T-helper 22 cell (primary cell): Measurements from ENCODE around the gene SHCBP1.
"Not testable (repeated sequence)": the region's sequence is repeated elsewhere in the genome, so short reads cannot be mapped to it uniquely, and the experiment has no call there.

ENCODE experiments used
- DNase-seq: peaks from one replicate; pipeline ENCODE4 v3.0.0-alpha.2; 2020; ENCODE audit warnings: low read depth

Gene SHCBP1

GRCh38 chr16:46614006-46614405, 7.2 kb downstream of the SHCBP1 start:
- DNase-seq: no peak

GRCh38 chr16:46613352-46613751, 7.8 kb downstream of the SHCBP1 start:
- no peak for DNase-seq

GRCh38 chr16:46612121-46612520, 9.1 kb downstream of the SHCBP1 start:
- DNase-seq: no peak

- DNase-seq: no peak
These were observed 13.7 kb downstream of the SHCBP1 start for GRCh38 chr16:46607529-46607928.

- DNase-seq: no peak
These were observed 14.9 kb downstream of the SHCBP1 start for GRCh38 chr16:46606231-46606630.

GRCh38 chr16:46591257-46591656, 29.9 kb downstream of the SHCBP1 start:
- no peak for DNase-seq

GRCh38 chr16:46586011-46586577, 35.1 kb downstream of the SHCBP1 start:
- DNase-seq: no peak

GRCh38 chr16:46583036-46583435, 38.1 kb downstream of the SHCBP1 start:
- no peak for DNase-seq

- DNase-seq: no peak
These were observed 38.9 kb downstream of the SHCBP1 start for GRCh38 chr16:46582313-46582712.

GRCh38 chr16:46577988-46578579, 43.1 kb downstream of the SHCBP1 start:
- no peak for DNase-seq

- DNase-seq: no peak
These were observed 47.4 kb downstream of the SHCBP1 start for GRCh38 chr16:46573834-46574159.

- no peak for DNase-seq
These were observed 48.0 kb downstream of the SHCBP1 start for GRCh38 chr16:46573008-46573833.

GRCh38 chr16:46569231-46569735, 51.9 kb downstream of the SHCBP1 start:
- DNase-seq: no peak

- DNase-seq: no peak
These were observed 52.5 kb downstream of the SHCBP1 start for GRCh38 chr16:46568472-46569230.

- DNase-seq: no peak
These were observed 58.2 kb downstream of the SHCBP1 start for GRCh38 chr16:46562979-46563378.

GRCh38 chr16:46558018-46558417, 63.2 kb downstream of the SHCBP1 start:
- no peak for DNase-seq

GRCh38 chr16:46555951-46556350, 65.2 kb downstream of the SHCBP1 start:
- no peak for DNase-seq

- DNase-seq: not testable (repeated sequence)
These were observed 66.7 kb downstream of the SHCBP1 start for GRCh38 chr16:46554435-46554834.

GRCh38 chr16:46549477-46549876, 71.7 kb downstream of the SHCBP1 start:
- no peak for DNase-seq
